Measurements from ENCODE around the gene SLC16A2.
"Not testable (repeated sequence)": the region's sequence is repeated elsewhere in the genome, so short reads cannot be mapped to it uniquely, and the experiment has no call there.

The SLC16A2 gene

GRCh38 chrX:74450803-74451449, 29.6 kb downstream of the SLC16A2 start:
- TF ChIP-seq, protein P1, sequence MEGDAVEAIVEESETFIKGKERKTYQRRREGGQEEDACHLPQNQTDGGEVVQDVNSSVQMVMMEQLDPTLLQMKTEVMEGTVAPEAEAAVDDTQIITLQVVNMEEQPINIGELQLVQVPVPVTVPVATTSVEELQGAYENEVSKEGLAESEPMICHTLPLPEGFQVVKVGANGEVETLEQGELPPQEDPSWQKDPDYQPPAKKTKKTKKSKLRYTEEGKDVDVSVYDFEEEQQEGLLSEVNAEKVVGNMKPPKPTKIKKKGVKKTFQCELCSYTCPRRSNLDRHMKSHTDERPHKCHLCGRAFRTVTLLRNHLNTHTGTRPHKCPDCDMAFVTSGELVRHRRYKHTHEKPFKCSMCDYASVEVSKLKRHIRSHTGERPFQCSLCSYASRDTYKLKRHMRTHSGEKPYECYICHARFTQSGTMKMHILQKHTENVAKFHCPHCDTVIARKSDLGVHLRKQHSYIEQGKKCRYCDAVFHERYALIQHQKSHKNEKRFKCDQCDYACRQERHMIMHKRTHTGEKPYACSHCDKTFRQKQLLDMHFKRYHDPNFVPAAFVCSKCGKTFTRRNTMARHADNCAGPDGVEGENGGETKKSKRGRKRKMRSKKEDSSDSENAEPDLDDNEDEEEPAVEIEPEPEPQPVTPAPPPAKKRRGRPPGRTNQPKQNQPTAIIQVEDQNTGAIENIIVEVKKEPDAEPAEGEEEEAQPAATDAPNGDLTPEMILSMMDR (conservative IDR thresholded peaks at IDR 0.05; ENCODE audit: control insufficient read depth, insufficient read depth, low read depth, low read length) = no peak
- H3K4me3 ChIP-seq (ENCODE audit: control insufficient read depth, low read depth, low read length) = no peak overlapping the region
- peak; percentile 93 for DNase-seq (ENCODE audit: low read depth)

DNA sequence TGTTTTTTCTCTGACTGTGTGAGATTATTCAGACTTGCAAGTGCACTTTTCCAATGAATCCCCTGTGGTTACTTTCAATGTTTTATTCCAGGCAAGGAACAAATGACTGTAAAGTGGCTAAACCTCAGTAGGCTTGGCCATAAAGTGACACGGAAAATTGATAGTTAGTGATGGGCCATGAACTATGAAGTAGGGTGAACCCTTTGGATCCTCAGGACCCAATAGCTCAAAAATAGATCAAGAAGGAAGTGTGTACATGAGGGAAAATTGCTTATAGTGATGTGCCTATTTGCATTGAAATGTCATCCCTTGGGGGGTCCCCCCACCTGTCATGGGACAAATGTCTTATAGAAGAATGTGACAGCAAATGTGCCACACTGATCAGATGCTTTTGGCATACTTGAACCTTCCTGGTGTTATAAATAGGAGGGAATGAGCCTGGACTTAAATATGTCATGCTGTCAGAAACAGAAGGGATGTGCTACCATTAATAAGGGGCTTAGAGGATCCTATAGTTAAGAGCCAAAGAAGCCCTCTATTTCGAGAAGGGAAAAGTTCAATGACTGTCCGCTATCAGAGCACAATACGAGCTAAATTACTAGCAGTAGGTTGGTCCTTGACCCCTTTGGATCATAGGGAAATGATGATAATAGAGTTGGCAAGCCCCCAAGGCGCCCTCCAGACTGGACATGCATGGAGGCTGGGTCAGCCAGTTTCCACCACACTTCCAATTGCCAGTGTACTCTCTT, 30.3 kb downstream of the SLC16A2 start:
- TF ChIP-seq, protein P1 (conservative IDR thresholded peaks at IDR 0.05; ENCODE audit: control insufficient read depth, insufficient read depth, low read depth, low read length) = no peak
- no peak for DNase-seq (ENCODE audit: low read depth)
- H3K4me3 ChIP-seq (ENCODE audit: control insufficient read depth, low read depth, low read length) = no peak overlapping the region

DNA sequence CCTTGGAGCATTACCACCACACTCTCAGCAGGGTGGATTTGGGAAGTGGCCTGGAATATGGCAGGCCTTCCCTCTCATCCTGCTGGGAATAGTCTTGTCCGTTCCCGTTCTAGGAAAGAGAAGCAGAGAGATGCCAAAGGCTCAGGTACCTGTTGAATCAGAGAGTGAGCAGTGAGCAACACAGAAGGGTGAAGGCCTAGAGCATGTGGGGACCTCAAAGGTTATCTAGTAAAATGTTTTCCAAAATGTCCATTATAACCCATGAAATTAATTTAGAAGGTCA, 30.8 kb downstream of the SLC16A2 start:
- TF ChIP-seq, protein P1 (conservative IDR thresholded peaks at IDR 0.05; ENCODE audit: control insufficient read depth, insufficient read depth, low read depth, low read length) = no peak
- no peak overlapping the region for H3K4me3 ChIP-seq (ENCODE audit: control insufficient read depth, low read depth, low read length)
- DNase-seq (ENCODE audit: low read depth) = no peak

DNA sequence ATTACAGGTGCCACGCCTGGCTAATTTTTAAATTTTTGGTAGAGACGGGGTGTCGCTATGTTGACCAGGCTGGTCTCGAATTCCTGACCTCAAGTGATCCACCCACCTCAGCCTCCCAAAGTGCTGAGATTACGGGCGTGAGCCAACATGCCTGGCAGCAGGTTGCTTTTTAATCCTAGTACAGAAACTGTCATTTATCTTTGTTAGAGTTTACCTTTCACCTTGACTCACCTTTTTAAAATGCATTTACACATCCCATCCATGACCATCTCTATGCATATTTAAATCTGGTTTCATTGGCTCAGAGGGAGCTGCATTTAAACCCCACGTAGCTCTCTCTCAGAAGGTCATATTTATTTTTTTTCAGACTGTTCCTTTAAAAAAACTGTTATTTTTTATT, 31.9 kb downstream of the SLC16A2 start:
- DNase-seq (ENCODE audit: low read depth) = no peak
- no peak overlapping the region for H3K4me3 ChIP-seq (ENCODE audit: control insufficient read depth, low read depth, low read length)
- TF ChIP-seq, protein P1 (conservative IDR thresholded peaks at IDR 0.05; ENCODE audit: control insufficient read depth, insufficient read depth, low read depth, low read length) = no peak

DNA sequence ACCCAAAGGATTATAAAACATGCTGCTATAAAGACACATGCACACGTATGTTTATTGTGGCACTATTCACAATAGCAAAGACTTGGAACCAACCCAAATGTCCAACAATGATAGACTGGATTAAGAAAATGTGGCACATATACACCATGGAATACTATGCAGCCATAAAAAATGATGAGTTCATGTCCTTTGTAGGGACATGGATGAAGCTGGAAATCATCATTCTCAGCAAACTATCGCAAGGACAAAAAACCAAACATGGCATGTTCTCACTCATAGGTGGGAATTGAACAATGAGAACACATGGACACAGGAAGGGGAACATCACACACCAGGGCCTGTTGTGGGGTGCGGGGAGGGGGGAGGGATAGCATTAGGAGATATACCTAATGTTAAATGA, 32.9 kb downstream of the SLC16A2 start:
- DNase-seq (ENCODE audit: low read depth) = not testable (repeated sequence)

DNA sequence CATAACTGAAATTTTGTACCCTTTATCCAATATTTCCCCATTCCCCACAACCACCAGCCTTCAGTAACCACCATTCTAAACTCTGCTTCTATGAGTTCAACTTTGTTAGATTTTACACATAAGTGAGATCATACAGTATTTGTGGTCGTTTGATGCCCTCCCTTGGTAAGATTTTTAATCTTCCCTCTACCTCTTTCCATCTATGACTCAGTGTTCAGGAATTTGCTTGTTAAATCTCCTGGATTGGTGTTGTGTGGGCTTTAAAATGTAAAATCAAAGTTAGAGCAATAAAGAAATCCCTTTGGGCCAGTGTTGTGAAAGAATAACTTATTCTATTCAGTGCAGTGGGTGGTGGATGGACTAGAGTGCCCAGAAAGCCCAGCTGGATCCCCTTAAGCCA, 37.4 kb downstream of the SLC16A2 start:
- H3K4me3 ChIP-seq (ENCODE audit: control insufficient read depth, low read depth, low read length) = no peak overlapping the region
- TF ChIP-seq, protein P1 (conservative IDR thresholded peaks at IDR 0.05; ENCODE audit: control insufficient read depth, insufficient read depth, low read depth, low read length) = no peak
- peak; percentile 77 for DNase-seq (ENCODE audit: low read depth)

More for the DNA sequence above, 32.9 kb downstream of the SLC16A2 start:
- H3K4me3 ChIP-seq (ENCODE audit: control insufficient read depth, low read depth, low read length) = not testable (repeated sequence)

- H3K4me3 ChIP-seq (ENCODE audit: control insufficient read depth, low read depth, low read length) = no peak overlapping the region
- DNase-seq (ENCODE audit: low read depth) = no peak
- TF ChIP-seq, protein P1 (conservative IDR thresholded peaks at IDR 0.05; ENCODE audit: control insufficient read depth, insufficient read depth, low read depth, low read length) = no peak
These were observed 40.1 kb downstream of the SLC16A2 start for GRCh38 chrX:74461384-74461783.
